T-helper 2 cell (primary cell): ENCODE data around the gene TUB.

Experiments
- DNase-seq, 5 experiments: peaks; one replicate each; pipeline versions ENCODE4 v3.0.0 to v3.0.0-alpha.2; 2012 to 2022

TUB gene

DNA sequence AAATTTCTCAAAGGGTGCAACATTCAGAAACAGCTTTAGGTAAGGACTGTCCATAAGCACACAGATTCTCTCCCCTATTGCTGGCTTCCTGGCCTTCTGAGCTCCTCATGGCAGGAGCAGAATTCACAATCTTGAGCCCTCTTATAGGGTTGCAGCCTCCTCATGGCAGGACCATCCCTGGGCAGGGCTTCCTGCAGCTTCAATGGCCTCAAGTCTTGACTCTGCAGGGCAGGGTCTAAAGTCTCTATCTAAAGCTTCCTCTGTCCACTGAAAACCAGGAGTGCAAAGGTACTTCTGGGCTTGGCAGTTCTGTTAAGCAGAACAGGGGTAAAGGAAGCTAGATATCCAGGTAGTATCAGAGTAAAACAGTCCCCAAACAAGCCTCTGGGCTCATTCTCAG, 28.7 kb downstream of the TUB start:
- DNase-seq: no peak

DNA sequence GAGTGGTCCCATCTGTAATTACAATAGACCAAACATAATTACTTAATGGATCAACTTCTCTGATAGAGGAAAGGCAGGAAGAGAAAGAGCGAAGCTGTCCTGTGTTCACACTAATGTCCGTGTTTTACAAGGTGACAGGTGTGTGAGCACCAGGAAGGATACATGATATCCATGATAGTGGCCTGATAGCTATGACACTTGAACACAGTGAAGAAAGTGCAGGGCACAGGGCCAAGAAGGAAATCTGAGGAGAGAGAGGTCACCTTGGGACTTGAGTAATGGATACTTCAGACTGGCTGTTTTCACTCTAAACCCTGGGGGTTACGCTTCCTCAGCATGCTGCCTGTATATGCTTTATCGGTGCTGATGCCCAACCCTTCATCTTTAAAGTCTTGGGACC, 29.4 kb downstream of the TUB start:
- no peak for DNase-seq

DNA sequence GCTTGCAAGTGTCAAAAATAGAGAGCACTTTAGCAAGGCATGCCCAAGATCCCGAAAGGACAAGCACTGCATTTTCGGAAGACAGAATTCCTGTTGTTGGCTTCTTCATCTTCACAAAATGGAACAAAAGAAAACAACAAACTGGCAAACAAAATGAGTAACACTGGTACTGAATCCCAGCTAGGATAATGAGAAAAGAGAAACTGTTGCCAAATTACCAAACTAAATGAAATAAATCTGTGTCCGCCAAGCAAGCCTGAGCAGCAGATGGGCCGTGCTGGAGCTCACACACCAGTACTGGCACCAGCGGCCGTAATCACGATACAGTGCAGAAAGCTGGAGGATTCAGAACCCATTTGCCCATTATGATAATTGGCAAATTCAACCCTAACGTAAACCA, 30.6 kb downstream of the TUB start:
- no peak for DNase-seq

DNA sequence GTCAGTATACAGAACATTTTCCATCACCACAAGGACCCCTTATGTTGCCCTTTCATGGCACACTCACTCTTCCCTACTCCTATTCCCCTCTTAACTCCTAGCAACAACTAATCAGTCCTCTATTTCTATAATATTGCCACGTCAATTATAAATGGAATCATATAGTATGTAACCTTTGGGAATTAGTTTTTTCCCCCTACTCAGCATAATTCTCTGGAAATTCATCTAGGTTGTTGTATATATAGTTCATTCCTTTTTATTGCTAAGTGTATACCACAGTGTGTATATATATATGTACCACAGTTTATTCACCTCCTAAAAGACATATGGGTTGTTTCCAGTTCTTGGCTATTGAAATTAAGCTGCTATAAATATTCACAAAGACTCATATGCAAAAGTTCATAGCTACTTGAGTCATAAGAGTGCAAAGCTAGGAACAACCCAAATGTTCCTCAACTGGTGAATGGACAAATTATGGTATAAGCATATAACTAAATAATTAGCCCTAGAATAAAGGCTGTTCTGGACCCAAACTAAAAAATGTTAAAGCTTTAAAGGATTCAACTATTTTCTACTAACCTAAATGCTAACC, 41.3 kb downstream of the TUB start:
- DNase-seq: no peak

DNA sequence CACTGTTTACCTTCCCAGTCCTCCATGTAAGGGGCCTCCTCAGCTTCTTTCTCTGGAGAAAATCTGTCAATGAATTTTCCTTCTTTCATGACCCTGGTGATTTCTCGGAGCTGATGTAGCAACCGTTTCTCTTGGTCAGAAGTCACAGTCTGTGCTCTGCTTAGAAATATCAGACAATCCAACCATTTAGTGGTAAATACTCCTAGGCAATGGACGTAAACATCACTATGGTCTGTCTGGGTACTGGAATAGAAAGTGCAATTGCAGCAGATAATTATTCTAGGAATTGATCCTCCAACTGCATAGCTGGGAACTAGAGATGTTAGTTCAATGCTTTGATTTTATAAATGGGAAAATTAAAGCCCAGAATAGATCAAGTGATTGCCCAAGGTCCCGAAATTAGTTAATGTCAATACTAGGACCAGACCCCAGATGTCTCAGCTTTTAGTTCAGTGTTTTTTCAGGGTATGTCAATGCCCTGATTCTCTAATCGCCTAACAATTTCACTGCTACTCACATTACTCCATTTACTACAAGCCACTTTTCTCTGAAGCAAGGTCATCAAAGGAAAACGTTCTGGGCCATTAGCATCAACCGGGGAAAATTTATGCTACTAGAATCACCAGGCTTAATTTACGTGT, 45.8 kb downstream of the TUB start:
- no peak for DNase-seq

DNA sequence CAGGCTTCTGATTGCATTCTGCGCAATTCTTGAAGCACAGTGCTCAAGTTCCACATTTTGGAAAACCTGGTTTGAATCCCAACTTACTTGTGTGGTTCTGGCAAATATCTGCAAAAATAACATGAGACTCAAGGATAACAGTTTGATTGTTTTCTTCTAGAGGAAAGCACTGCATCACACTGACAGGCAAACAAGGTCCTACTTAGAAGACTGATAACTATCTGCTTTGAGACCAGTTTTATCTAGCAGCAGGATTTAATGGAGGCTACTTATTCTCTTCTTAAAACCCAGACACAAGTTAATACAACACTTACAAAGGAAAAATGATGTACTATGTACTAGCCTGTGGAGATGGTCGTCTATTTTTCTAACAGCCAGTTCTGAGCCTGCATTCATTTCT, 46.4 kb downstream of the TUB start:
- no peak for DNase-seq

DNA sequence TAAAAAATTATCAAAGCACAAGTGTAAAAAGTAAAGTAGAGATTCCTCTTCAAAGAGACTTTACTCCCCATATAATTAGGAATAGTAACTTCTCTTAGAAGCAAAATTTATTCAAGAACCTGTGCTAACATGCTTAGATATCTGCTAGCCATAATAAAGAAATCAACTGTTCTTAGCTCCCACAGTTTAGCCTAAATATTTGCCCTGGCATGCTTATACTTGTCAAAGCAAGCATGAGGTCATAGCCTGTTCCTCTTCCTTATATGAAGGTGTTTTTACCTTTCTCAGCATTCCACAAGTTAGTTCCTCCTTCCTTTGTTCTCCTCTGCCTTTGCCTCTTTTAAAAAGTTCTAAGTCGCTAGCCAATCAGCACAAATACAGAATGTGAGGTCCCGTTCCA, 57.5 kb downstream of the TUB start:
- DNase-seq: no peak

DNA sequence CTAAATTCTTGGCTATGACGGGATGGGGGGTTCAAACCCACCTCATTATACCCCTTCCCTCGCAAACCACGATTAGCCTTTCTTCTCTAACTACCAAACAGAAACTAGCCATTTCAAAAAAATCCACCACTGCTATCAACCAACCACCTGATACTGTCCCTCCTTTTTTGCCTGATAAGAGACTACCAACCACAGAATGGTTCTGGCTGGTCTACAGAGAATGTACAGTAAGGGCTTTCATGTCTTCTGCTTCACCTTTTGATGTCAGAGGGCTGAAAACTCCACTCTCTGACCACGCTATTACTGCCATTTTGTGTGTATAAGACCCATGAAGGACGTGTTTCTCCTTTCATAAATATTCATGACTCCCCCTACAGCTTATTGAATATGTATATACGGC, 68.7 kb downstream of the TUB start:
- DNase-seq: no peak
